ENCODE data around the gene MAPK6.

GRCh38 chr15:52102463-52102862 lies 83.4 kb downstream of the MAPK6 start:
- no peak for TF ChIP-seq POLR2A (IDR thresholded peaks at IDR 0.05)
- TF ChIP-seq, protein P1, sequence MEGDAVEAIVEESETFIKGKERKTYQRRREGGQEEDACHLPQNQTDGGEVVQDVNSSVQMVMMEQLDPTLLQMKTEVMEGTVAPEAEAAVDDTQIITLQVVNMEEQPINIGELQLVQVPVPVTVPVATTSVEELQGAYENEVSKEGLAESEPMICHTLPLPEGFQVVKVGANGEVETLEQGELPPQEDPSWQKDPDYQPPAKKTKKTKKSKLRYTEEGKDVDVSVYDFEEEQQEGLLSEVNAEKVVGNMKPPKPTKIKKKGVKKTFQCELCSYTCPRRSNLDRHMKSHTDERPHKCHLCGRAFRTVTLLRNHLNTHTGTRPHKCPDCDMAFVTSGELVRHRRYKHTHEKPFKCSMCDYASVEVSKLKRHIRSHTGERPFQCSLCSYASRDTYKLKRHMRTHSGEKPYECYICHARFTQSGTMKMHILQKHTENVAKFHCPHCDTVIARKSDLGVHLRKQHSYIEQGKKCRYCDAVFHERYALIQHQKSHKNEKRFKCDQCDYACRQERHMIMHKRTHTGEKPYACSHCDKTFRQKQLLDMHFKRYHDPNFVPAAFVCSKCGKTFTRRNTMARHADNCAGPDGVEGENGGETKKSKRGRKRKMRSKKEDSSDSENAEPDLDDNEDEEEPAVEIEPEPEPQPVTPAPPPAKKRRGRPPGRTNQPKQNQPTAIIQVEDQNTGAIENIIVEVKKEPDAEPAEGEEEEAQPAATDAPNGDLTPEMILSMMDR (IDR thresholded peaks at IDR 0.05), result no peak

All from lower leg skin (tissue), 3 donors.